ENCODE results near the gene PCBP3.

Gene PCBP3

DNA sequence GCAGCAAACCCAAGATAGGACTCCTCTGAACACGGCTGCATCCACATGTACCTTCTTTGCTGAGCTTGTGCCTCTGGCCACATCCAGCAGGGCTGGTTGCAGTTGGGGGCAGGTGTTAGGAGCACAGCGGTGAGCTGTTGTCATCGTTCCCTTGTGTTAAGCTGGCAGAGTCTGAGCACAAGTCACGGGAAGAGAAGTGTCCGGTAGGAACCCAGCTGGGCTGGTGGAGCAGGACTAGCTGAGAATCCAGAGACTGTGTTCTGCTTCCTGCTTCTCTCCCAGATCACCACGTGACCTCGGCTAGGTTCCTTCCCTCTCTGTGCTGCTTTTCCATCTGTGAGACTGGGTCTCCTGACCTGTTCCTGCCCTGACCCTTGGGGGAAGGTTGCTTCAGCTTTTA lies 105.1 kb downstream of the PCBP3 start:
- Mint-ChIP-seq H3K27me3 (no peaks in the 10 kb centered on the region), H3K9me3 (peaks cover 3% of the 10 kb centered on the region)

DNA sequence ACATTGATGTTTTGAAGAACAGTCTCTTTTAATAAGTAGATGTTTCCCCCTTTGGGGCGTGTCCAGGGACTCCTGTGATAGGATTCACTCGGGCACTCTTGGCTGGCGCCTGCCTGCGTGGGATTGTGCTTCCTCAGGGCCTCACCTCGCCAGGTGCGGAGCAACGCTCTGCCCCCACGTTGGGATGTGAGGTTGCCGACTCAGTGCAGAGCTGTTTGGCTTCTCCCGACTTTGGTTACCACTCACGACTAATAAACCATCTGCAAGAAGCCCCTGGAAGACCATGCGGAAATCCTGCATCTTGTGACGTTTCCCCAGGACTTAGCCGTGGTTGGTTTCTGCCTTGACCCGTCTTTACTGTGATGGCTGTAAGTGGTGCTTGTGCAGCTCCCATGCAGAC lies 106.4 kb downstream of the PCBP3 start:
- no peaks in the 10 kb centered on the region for H3K27me3 Mint-ChIP-seq
- peaks cover 15% of the 10 kb centered on the region for H3K4me1 Mint-ChIP-seq (ENCODE audit: low read depth)
- no peak for DNase-seq
- no peak overlapping the region for H3K4me3 Mint-ChIP-seq
- peaks cover 8% of the 10 kb centered on the region for H3K36me3 Mint-ChIP-seq (ENCODE audit: low read depth)
- no peak overlapping the region for H3K27ac Mint-ChIP-seq
- H3K9me3 Mint-ChIP-seq = peaks cover 3% of the 10 kb centered on the region

More for the DNA sequence above, 105.1 kb downstream of the PCBP3 start:
- H3K36me3 Mint-ChIP-seq (ENCODE audit: low read depth) = peaks cover 8% of the 10 kb centered on the region
- H3K4me3 Mint-ChIP-seq = no peak overlapping the region
- H3K4me1 Mint-ChIP-seq (ENCODE audit: low read depth) = peaks cover 15% of the 10 kb centered on the region
- H3K27ac Mint-ChIP-seq = no peak overlapping the region
- DNase-seq = no peak

DNA sequence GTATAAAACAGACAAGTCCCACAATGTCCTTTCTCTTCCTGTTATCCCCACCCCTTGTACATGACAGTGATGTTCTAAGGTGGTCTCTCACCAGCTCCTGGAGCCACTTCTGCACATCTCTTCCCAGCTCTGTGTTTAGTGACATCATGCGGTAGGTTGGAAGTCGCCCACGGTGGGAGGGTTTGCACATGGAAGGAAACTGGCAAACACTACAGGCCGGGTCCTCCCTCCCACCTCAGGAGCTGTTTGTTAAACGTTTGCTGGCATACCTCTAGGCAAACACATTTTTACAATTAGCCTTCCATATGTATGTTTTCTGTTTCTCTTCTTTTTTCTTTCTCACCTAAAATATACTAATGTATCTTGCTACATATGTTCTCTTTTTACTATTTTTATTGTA lies 107.4 kb downstream of the PCBP3 start:
- H3K36me3 Mint-ChIP-seq (ENCODE audit: low read depth) = peaks cover 4% of the 10 kb centered on the region
- H3K27ac Mint-ChIP-seq = no peak overlapping the region
- H3K4me1 Mint-ChIP-seq (ENCODE audit: low read depth) = peaks cover 15% of the 10 kb centered on the region
- no peak overlapping the region for H3K4me3 Mint-ChIP-seq
- no peaks in the 10 kb centered on the region for H3K27me3 Mint-ChIP-seq
- H3K9me3 Mint-ChIP-seq = no peaks in the 10 kb centered on the region
- DNase-seq = no peak

GRCh38 chr21:45753445-45753844 lies 109.9 kb downstream of the PCBP3 start:
- Mint-ChIP-seq H3K4me1 (ENCODE audit: low read depth) (peaks cover 11% of the 10 kb centered on the region), H3K9me3 (peaks cover 3% of the 10 kb centered on the region), H3K36me3 (ENCODE audit: low read depth) (peaks cover 2% of the 10 kb centered on the region)

DNA sequence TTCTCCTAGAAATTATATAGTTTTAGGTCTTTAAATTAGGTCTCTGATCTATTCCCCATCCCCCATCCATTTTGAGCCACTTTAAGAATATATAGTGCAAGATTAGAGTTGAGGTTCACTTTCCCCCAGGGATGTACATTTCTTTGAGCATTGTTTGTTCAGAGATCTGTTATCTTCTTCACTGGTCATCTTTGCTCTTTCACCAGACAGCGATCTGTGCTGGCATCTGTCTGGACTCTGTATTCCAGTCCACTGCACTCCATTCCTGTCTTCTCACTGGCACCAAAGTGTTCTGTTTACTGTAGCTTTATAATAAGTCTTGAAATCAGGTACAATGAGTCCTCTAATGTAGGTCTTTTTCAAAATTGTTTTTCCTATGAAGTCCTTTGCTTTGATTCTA lies 112.5 kb downstream of the PCBP3 start:
- H3K27ac Mint-ChIP-seq = no peak overlapping the region
- H3K36me3 Mint-ChIP-seq (ENCODE audit: low read depth) = peaks cover 2% of the 10 kb centered on the region
- H3K27me3 Mint-ChIP-seq = no peaks in the 10 kb centered on the region
- no peak for DNase-seq
- peaks cover 3% of the 10 kb centered on the region for H3K9me3 Mint-ChIP-seq
- H3K4me1 Mint-ChIP-seq (ENCODE audit: low read depth) = peaks cover 2% of the 10 kb centered on the region
- H3K4me3 Mint-ChIP-seq = no peak overlapping the region

More at GRCh38 chr21:45753445-45753844, 109.9 kb downstream of the PCBP3 start:
- no peaks in the 10 kb centered on the region for H3K27me3 Mint-ChIP-seq
- no peak for DNase-seq
- no peak overlapping the region for H3K4me3 Mint-ChIP-seq
- H3K27ac Mint-ChIP-seq = no peak overlapping the region

DNA sequence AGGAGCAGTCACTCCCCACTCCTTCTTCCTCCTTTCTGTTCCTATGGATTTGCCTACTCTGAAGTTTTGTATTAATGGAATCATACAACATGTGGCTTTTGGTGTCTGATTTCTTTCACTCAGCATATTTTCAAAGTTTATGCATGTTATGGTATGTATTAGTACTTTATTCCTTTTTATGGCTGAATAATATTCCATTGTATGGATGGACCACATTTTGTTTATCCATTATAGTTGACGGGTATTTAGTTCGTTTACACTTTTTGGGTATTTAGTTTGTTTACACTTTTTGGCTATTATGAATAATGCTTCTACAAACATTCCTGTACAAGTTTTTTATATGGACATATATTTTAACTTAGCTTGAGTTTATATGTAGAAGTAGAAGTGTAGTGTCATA lies 113.1 kb downstream of the PCBP3 start:
- no peak overlapping the region for H3K27ac Mint-ChIP-seq
- H3K36me3 Mint-ChIP-seq (ENCODE audit: low read depth) = peaks cover 2% of the 10 kb centered on the region
- H3K27me3 Mint-ChIP-seq = no peaks in the 10 kb centered on the region
- H3K4me3 Mint-ChIP-seq = no peak overlapping the region
- DNase-seq = no peak
- peaks cover 2% of the 10 kb centered on the region for H3K4me1 Mint-ChIP-seq (ENCODE audit: low read depth)
- peaks cover 3% of the 10 kb centered on the region for H3K9me3 Mint-ChIP-seq

- Mint-ChIP-seq H3K27me3 (no peaks in the 10 kb centered on the region), H3K9me3 (no peaks in the 10 kb centered on the region), H3K36me3 (ENCODE audit: low read depth) (no peaks in the 10 kb centered on the region), H3K4me3 (no peak overlapping the region), H3K4me1 (ENCODE audit: low read depth) (peaks cover 18% of the 10 kb centered on the region), H3K27ac (no peak overlapping the region)
- DNase-seq = no peak
Measured at GRCh38 chr21:45761704-45762103, 118.2 kb downstream of the PCBP3 start.

DNA sequence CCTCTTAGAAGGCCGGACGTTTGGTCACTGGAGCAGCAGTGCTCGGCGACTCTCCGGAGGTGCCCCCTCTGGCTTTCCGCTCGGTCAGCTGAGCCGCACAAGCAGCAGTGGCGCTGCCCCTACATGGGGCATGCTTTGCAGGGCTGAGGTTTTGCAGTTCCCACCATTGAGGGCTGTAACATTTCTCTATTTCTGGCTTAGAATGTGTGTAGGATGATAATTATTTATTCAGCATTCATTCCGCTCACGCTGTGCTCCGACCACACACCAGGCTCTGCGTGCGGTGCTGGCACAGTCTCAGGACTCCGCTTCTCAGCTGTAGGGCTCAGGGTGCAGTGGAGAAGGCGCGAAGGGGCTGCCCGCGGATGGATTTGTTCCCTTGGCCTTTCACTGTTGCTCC lies 119.5 kb downstream of the PCBP3 start:
- H3K4me1 Mint-ChIP-seq (ENCODE audit: low read depth) = peaks cover 31% of the 10 kb centered on the region
- no peak overlapping the region for H3K4me3 Mint-ChIP-seq
- H3K9me3 Mint-ChIP-seq = no peaks in the 10 kb centered on the region
- DNase-seq = no peak
- no peak overlapping the region for H3K27ac Mint-ChIP-seq
- no peaks in the 10 kb centered on the region for H3K27me3 Mint-ChIP-seq
- H3K36me3 Mint-ChIP-seq (ENCODE audit: low read depth) = no peaks in the 10 kb centered on the region

DNA sequence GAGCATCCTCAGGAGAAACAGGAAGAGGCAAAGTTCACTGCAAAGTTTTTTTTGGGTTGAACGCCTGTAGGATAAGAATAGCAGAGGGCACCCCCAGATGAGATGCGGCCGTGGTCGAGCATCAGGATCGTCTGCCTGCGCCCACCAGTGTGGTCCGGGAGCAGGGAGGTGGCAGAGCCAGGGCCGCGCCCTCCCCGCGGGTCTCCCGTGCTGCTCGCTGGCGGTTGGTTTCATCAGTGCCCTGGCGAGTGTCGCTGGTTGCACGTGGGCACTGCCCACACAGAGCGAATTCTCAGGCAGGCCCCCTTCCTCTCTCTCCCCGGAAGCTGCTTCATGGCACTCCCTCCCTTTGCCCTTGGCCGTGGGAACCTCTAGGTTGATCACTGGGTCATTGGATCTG lies 120.0 kb downstream of the PCBP3 start:
- DNase-seq = no peak
- H3K27ac Mint-ChIP-seq = no peak overlapping the region

DNA sequence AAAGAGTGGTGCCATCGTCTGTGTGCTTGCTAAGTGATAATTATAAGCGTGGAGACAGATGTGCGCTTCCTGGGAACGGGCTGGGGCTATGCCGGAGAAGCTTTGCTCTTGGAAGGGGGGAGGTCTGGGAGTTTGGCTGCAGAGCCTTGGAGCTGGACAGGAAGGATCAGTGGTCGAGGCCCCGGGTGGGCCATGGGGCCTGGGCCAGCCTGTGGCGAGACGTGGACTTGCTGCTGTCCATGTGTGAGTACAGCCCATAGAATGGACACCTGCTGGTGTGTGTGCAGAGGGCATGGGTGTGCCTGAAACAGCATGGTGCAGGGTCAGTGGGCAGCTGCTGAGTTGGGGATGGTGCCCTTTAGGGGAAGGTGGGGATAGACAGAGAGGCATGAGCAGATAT lies 121.3 kb downstream of the PCBP3 start:
- no peaks in the 10 kb centered on the region for H3K9me3 Mint-ChIP-seq
- peaks cover 48% of the 10 kb centered on the region for H3K4me1 Mint-ChIP-seq (ENCODE audit: low read depth)
- no peaks in the 10 kb centered on the region for H3K36me3 Mint-ChIP-seq (ENCODE audit: low read depth)
- H3K4me3 Mint-ChIP-seq = no peak overlapping the region
- H3K27me3 Mint-ChIP-seq = no peaks in the 10 kb centered on the region
- peak overlapping the region; percentile 35 for H3K27ac Mint-ChIP-seq
- DNase-seq = no peak

More for the DNA sequence above, 120.0 kb downstream of the PCBP3 start:
- peaks cover 36% of the 10 kb centered on the region for H3K4me1 Mint-ChIP-seq (ENCODE audit: low read depth)
- H3K9me3 Mint-ChIP-seq = no peaks in the 10 kb centered on the region
- H3K36me3 Mint-ChIP-seq (ENCODE audit: low read depth) = no peaks in the 10 kb centered on the region
- H3K27me3 Mint-ChIP-seq = no peaks in the 10 kb centered on the region
- no peak overlapping the region for H3K4me3 Mint-ChIP-seq

DNA sequence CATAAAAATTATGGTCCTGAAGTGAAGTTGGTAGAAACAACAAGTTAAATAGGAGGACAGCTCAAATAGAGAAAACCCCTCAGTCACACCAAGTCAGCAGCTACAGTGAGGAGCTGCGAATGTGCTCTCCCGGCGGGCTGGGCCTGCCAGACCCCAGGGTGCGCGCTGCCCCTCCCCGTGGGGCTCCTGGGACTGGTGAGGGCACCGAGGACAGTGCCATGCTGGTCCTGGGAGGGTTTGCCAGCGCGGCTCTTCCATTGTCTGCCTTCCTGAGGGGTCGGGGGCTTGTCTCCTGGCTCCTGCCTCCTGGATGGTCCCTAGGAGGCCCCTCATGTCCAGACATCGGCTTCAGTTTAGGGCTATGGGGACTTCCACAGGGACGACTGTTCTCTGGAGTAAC lies 121.8 kb downstream of the PCBP3 start:
- H3K27me3 Mint-ChIP-seq = no peaks in the 10 kb centered on the region
- H3K4me1 Mint-ChIP-seq (ENCODE audit: low read depth) = peaks cover 54% of the 10 kb centered on the region
- H3K36me3 Mint-ChIP-seq (ENCODE audit: low read depth) = no peaks in the 10 kb centered on the region
- no peak overlapping the region for H3K27ac Mint-ChIP-seq
- no peaks in the 10 kb centered on the region for H3K9me3 Mint-ChIP-seq
- no peak for DNase-seq
- no peak overlapping the region for H3K4me3 Mint-ChIP-seq

GRCh38 chr21:45766055-45766454 lies 122.5 kb downstream of the PCBP3 start:
- H3K36me3 Mint-ChIP-seq (ENCODE audit: low read depth) = no peaks in the 10 kb centered on the region
- H3K27me3 Mint-ChIP-seq = no peaks in the 10 kb centered on the region
- H3K27ac Mint-ChIP-seq = peak overlapping the region; percentile 97
- DNase-seq = no peak
- H3K9me3 Mint-ChIP-seq = no peaks in the 10 kb centered on the region
- H3K4me1 Mint-ChIP-seq (ENCODE audit: low read depth) = peaks cover 60% of the 10 kb centered on the region
- H3K4me3 Mint-ChIP-seq = no peak overlapping the region

DNA sequence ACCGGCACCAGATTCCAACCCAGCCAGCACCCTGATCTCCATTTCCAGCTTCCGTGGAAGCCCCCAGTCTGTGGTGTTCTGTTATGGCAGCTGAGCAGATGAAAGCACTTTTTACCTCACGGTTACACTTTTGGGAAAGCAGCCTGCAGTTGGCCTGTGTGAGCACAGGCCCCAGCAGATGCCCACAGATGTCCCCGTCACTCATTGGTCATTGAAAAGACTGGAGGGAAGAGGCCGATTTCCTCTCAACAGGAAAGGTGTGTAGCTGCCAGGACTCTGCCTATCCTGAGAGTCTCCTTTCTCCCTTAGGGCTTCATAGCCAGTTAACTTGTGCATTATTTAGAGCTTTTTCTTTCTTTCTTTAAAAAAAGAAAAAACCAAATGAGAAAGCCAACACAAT lies 123.0 kb downstream of the PCBP3 start:
- peak overlapping the region; percentile 97 for H3K27ac Mint-ChIP-seq
- no peaks in the 10 kb centered on the region for H3K36me3 Mint-ChIP-seq (ENCODE audit: low read depth)
- no peak for DNase-seq
- H3K9me3 Mint-ChIP-seq = no peaks in the 10 kb centered on the region
- H3K27me3 Mint-ChIP-seq = no peaks in the 10 kb centered on the region
- peaks cover 62% of the 10 kb centered on the region for H3K4me1 Mint-ChIP-seq (ENCODE audit: low read depth)
- H3K4me3 Mint-ChIP-seq = peak overlapping the region; percentile 65

GRCh38 chr21:45767071-45768006 lies 123.8 kb downstream of the PCBP3 start:
- H3K4me3 Mint-ChIP-seq = peak overlapping the region; percentile 65
- H3K27ac Mint-ChIP-seq = peak overlapping the region; percentile 97
- H3K27me3 Mint-ChIP-seq = no peaks in the 10 kb centered on the region
- peaks cover 62% of the 10 kb centered on the region for H3K4me1 Mint-ChIP-seq (ENCODE audit: low read depth)
- no peaks in the 10 kb centered on the region for H3K9me3 Mint-ChIP-seq
- H3K36me3 Mint-ChIP-seq (ENCODE audit: low read depth) = no peaks in the 10 kb centered on the region
- peak; percentile 59 for DNase-seq

DNA sequence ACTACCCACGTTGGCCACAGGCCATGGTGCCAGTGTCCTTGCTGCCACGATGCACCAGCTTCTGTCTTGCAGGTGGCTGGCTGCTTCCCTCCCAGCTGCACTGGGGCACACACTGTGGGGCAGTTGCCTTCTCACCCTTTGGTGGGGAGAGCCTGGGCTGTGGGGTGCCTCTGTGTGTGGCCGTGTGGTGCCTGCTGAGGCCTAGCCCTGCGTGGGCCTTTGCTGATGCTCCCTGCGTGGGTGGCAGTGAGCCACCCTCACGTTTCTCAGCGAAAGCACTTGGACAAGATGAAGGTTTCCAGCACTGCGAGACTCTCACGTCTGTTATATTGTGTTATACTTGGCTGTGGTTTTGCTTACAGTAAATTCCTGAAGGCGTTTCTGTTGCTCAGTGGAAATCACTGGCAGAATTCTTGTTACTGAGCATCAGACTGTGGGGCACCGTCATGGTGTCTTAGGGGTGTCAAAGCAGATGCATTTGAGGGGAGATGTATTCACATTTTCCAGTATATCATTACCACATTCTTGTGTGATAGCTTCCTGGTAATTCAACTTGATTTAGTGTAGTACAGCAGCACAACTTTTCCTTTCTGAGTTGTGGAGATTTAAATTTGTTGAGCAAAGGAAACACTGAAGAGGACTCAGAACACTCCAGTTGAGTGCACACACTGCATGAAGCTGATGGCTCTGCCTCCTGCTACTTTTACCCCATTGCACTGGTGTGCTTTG lies 124.7 kb downstream of the PCBP3 start:
- Mint-ChIP-seq H3K4me1 (ENCODE audit: low read depth) (peaks cover 62% of the 10 kb centered on the region), H3K36me3 (ENCODE audit: low read depth) (peaks cover 1% of the 10 kb centered on the region), H3K27me3 (no peaks in the 10 kb centered on the region), H3K27ac (peak overlapping the region; percentile 97), H3K4me3 (peak overlapping the region; percentile 65), H3K9me3 (no peaks in the 10 kb centered on the region)
- DNase-seq = peak; percentile 75

Measured in activated T-cell treated with anti-CD3 and anti-CD28 coated beads, Interleukin-2, amount 50 U/mL, for 24 hours (primary cell).